GM12878 (cell line): ENCODE measurements around the gene MEIOC. TPM values are rescaled to one million over a fixed set of nuclear protein-coding genes. Genes with fewer than 3 reads are reported as not detected.

Experiments
- EP300 ChIP-seq, 2 experiments: fragments of 150-350 bp in 1 of 2; IDR thresholded peaks; 2 replicates each; pipeline ENCODE4 v1.6.1; 2011 to 2012; ENCODE audit warnings: low read depth in 2 of 2, low read length in 2 of 2, borderline replicate concordance in 1 of 2, improper control_type of control experiment in 1 of 2, inconsistent platforms in 1 of 2; ENCODE audit not compliant: control insufficient read depth in 1 of 2
- IRF4 ChIP-seq: IDR thresholded peaks from 2 replicates; pipeline ENCODE4 v1.6.1; 2011; ENCODE audit warnings: low read depth, low read length
- KDM1A ChIP-seq: fragments of 200-600 bp; sonication (generic); IDR thresholded peaks from 2 replicates; pipeline ENCODE4 v1.6.1; 2016; ENCODE audit warnings: borderline replicate concordance
- MEF2B ChIP-seq: fragments of 450-650 bp; IDR thresholded peaks from 2 replicates; pipeline ENCODE4 v1.6.1; 2018; ENCODE audit warnings: mild to moderate bottlenecking, moderate library complexity; ENCODE audit not compliant: partially characterized antibody, poor library complexity, severe bottlenecking
- NFYA ChIP-seq: IDR thresholded peaks from 2 replicates; pipeline ENCODE4 v1.6.1; 2011; ENCODE audit warnings: low read depth, mild to moderate bottlenecking, low read length, improper control_type of control experiment, borderline replicate concordance
- PML ChIP-seq: IDR thresholded peaks from 2 replicates; pipeline ENCODE4 v1.6.1; 2012; ENCODE audit warnings: low read length, inconsistent platforms
- RAD51 ChIP-seq: fragments of 450-650 bp; IDR thresholded peaks from 2 replicates; pipeline ENCODE4 v1.6.1; 2016; ENCODE audit warnings: moderate library complexity, mild to moderate bottlenecking, inconsistent platforms
- TCF3 ChIP-seq: IDR thresholded peaks from 2 replicates; pipeline ENCODE4 v1.6.1; 2012; ENCODE audit warnings: low read depth, mild to moderate bottlenecking, low read length, borderline replicate concordance; ENCODE audit not compliant: insufficient read depth
- polyA plus RNA-seq, 11 experiments: library from polyadenylated mRNA; depleted of rRNA in 4 of 11; unstranded in 6 of 11; stranded (reverse) in 5 of 11; fragments of >200 nt; fragmentation: Nextera tagmentation in 4 of 11; fragmentation: Illumina TruSeq in 1 of 11; extraction: Ambion mirVana in 4 of 11; extraction: Trizol in 1 of 11; gene quantifications; 1 replicate in 1 of 11; 2 replicates in 10 of 11; pipeline versions ENCODE4 v1.2.1 to v1.2.3, GENCODE V29; 2011 to 2016; ENCODE audit warnings: inconsistent platforms in 2 of 11, missing spikeins in 2 of 11, low read depth in 1 of 11
- total RNA-seq, 4 experiments: library from RNA; depleted of rRNA in 3 of 4; stranded (reverse); fragments of >200 nt in 3 of 4; fragmentation: Illumina TruSeq in 1 of 4; extraction: Trizol in 1 of 4; gene quantifications; 2 replicates each; pipeline versions ENCODE4 v1.2.1 to v1.2.3, GENCODE V29; 2013 to 2021
- TF ChIP-seq, protein P1 (sequence below): fragments of 450-650 bp; conservative IDR thresholded peaks from 2 replicates; pipeline ENCODE4 v1.6.1; 2017; ENCODE audit warnings: mild to moderate bottlenecking, moderate library complexity
- TF ChIP-seq, protein P2 (sequence below): fragments of 450-650 bp; IDR thresholded peaks from 2 replicates; pipeline ENCODE4 v1.6.1; 2017; ENCODE audit warnings: mild to moderate bottlenecking, low read depth, inconsistent platforms; ENCODE audit not compliant: poor library complexity, severe bottlenecking
- TF ChIP-seq, protein P3 (sequence below): IDR thresholded peaks from 2 replicates; pipeline ENCODE4 v1.6.1; 2011; ENCODE audit warnings: borderline replicate concordance, low read depth, mild to moderate bottlenecking, moderate library complexity, low read length; ENCODE audit not compliant: insufficient read depth, poor library complexity, severe bottlenecking
- TF ChIP-seq, protein P4 (sequence below): fragments of 450-650 bp; IDR thresholded peaks from 2 replicates; pipeline ENCODE4 v1.6.1; 2017; ENCODE audit warnings: antibody characterized with exemption, mild to moderate bottlenecking, moderate library complexity
- TF ChIP-seq, protein P5 (sequence below): IDR thresholded peaks from 2 replicates; pipeline ENCODE4 v1.6.1; 2012; ENCODE audit warnings: low read length, inconsistent platforms
- TF ChIP-seq, protein P6 (sequence below): fragments of 450-650 bp; IDR thresholded peaks from 2 replicates; pipeline ENCODE4 v1.6.1; 2016; ENCODE audit warnings: mild to moderate bottlenecking

Gene MEIOC
- total and polyA plus RNA-seq, 10 of the 15 experiments (the other 5 are each of a cell fraction or from before 2014, with no cell fraction given) = 0.01 to 0.48 (median 0.12) TPM; not detected in 4

DNA sequence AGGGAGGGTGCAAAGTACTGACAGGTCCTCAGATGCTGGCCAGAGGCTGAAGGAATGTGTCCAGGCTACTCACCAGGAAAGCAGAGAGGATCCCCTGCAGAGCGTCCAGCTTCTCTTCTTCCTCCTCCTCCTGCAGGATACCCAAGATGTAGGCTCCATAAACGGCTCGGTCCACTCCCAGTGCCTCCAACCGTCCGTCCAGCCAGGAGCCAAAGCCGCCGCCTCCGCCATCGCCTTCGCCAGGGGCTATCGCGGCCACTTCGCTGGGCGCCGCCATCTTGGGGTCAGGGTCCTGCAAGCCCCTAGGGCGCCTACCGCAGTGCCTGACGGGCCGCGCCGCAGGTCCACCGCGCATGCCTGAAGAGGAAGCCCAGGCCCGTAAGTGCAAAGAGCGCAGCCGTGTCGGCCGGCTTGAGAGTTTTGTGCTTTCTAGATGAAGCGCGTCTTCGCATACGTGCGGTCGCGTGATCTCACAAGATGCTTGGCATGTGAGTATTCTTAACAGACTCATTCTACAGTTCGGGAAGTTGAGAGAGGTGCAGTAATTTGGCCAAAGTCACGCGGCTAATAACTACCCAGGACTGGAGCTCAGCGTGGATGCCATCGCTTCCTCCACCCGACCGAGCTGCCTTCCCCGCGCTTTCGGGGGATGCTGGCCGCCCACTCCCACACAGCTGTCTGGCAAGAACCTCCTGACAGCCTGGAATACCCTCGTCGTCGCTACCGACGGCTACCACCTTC is 33.4 kb downstream of the MEIOC start, which contains the start of gene CCDC43 (continued):
- TF ChIP-seq, protein P1, sequence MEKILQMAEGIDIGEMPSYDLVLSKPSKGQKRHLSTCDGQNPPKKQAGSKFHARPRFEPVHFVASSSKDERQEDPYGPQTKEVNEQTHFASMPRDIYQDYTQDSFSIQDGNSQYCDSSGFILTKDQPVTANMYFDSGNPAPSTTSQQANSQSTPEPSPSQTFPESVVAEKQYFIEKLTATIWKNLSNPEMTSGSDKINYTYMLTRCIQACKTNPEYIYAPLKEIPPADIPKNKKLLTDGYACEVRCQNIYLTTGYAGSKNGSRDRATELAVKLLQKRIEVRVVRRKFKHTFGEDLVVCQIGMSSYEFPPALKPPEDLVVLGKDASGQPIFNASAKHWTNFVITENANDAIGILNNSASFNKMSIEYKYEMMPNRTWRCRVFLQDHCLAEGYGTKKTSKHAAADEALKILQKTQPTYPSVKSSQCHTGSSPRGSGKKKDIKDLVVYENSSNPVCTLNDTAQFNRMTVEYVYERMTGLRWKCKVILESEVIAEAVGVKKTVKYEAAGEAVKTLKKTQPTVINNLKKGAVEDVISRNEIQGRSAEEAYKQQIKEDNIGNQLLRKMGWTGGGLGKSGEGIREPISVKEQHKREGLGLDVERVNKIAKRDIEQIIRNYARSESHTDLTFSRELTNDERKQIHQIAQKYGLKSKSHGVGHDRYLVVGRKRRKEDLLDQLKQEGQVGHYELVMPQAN = no peak
- TF ChIP-seq, protein P2, sequence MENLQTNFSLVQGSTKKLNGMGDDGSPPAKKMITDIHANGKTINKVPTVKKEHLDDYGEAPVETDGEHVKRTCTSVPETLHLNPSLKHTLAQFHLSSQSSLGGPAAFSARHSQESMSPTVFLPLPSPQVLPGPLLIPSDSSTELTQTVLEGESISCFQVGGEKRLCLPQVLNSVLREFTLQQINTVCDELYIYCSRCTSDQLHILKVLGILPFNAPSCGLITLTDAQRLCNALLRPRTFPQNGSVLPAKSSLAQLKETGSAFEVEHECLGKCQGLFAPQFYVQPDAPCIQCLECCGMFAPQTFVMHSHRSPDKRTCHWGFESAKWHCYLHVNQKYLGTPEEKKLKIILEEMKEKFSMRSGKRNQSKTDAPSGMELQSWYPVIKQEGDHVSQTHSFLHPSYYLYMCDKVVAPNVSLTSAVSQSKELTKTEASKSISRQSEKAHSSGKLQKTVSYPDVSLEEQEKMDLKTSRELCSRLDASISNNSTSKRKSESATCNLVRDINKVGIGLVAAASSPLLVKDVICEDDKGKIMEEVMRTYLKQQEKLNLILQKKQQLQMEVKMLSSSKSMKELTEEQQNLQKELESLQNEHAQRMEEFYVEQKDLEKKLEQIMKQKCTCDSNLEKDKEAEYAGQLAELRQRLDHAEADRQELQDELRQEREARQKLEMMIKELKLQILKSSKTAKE = no peak
- TF ChIP-seq RAD51 (no peak), NFYA (no peak), IRF4 (no peak), EP300 (IDR thresholded peaks at IDR 0.05; ENCODE audit: borderline replicate concordance in 1 of 2, control insufficient read depth in 1 of 2, low read depth in 2 of 2, low read length in 2 of 2) (no peak), KDM1A (no peak), PML (peak; percentile 65; the same call in 1 of the 2 replicates), MEF2B (no peak), TCF3 (0 out of 2 replicates have a peak, but pooled peaks have one; percentile 45)
- TF ChIP-seq, protein P3, sequence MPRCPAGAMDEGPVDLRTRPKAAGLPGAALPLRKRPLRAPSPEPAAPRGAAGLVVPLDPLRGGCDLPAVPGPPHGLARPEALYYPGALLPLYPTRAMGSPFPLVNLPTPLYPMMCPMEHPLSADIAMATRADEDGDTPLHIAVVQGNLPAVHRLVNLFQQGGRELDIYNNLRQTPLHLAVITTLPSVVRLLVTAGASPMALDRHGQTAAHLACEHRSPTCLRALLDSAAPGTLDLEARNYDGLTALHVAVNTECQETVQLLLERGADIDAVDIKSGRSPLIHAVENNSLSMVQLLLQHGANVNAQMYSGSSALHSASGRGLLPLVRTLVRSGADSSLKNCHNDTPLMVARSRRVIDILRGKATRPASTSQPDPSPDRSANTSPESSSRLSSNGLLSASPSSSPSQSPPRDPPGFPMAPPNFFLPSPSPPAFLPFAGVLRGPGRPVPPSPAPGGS = no peak
- TF ChIP-seq, protein P4, sequence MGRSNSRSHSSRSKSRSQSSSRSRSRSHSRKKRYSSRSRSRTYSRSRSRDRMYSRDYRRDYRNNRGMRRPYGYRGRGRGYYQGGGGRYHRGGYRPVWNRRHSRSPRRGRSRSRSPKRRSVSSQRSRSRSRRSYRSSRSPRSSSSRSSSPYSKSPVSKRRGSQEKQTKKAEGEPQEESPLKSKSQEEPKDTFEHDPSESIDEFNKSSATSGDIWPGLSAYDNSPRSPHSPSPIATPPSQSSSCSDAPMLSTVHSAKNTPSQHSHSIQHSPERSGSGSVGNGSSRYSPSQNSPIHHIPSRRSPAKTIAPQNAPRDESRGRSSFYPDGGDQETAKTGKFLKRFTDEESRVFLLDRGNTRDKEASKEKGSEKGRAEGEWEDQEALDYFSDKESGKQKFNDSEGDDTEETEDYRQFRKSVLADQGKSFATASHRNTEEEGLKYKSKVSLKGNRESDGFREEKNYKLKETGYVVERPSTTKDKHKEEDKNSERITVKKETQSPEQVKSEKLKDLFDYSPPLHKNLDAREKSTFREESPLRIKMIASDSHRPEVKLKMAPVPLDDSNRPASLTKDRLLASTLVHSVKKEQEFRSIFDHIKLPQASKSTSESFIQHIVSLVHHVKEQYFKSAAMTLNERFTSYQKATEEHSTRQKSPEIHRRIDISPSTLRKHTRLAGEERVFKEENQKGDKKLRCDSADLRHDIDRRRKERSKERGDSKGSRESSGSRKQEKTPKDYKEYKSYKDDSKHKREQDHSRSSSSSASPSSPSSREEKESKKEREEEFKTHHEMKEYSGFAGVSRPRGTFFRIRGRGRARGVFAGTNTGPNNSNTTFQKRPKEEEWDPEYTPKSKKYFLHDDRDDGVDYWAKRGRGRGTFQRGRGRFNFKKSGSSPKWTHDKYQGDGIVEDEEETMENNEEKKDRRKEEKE = no peak
- TF ChIP-seq, protein P5, sequence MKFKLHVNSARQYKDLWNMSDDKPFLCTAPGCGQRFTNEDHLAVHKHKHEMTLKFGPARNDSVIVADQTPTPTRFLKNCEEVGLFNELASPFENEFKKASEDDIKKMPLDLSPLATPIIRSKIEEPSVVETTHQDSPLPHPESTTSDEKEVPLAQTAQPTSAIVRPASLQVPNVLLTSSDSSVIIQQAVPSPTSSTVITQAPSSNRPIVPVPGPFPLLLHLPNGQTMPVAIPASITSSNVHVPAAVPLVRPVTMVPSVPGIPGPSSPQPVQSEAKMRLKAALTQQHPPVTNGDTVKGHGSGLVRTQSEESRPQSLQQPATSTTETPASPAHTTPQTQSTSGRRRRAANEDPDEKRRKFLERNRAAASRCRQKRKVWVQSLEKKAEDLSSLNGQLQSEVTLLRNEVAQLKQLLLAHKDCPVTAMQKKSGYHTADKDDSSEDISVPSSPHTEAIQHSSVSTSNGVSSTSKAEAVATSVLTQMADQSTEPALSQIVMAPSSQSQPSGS = no peak
- TF ChIP-seq, protein P6, sequence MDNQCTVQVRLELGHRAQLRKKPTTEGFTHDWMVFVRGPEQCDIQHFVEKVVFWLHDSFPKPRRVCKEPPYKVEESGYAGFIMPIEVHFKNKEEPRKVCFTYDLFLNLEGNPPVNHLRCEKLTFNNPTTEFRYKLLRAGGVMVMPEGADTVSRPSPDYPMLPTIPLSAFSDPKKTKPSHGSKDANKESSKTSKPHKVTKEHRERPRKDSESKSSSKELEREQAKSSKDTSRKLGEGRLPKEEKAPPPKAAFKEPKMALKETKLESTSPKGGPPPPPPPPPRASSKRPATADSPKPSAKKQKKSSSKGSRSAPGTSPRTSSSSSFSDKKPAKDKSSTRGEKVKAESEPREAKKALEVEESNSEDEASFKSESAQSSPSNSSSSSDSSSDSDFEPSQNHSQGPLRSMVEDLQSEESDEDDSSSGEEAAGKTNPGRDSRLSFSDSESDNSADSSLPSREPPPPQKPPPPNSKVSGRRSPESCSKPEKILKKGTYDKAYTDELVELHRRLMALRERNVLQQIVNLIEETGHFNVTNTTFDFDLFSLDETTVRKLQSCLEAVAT = no peak
